ENCODE measurements around the gene FOXK2. TPM values are rescaled to one million over a fixed set of nuclear protein-coding genes. Genes with fewer than 3 reads are reported as not detected.
"Not testable (repeated sequence)": the region's sequence is repeated elsewhere in the genome, so short reads cannot be mapped to it uniquely, and the experiment has no call there.

FOXK2 gene
- total and polyA plus RNA-seq, 7 experiments from 2014 or later = 4.2 to 67.1 (median 42.3) TPM

DNA sequence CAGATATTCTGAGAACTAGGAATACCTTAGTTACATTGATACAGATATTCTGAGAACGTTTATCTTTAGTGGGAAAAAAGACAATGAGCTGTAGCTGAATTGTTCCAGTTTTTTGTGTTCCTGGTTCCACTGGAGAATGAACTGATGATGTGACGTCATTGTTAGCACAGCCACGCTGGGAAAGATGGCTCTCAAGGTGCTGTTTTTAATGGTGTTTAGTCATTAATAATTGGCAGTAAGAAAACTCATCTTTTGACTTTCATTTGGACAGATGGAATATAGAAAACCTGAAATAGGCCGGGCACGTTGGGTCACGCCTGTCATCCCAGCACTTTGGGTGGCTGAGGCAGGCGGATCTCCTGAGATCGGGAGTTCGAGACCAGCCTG lies 10.4 kb downstream of the FOXK2 start:
- Histone ChIP-seq H3K27ac (ENCODE audit: low read depth, low read length) (no peak overlapping the region), H3K4me3 (ENCODE audit: low read length) (no peak overlapping the region), H3K27me3 (ENCODE audit: control insufficient read depth in 2 of 2, insufficient read depth in 2 of 2, low read length in 2 of 2) (no peaks in the 10 kb centered on the region), H3K4me1 (ENCODE audit: control insufficient read depth in 2 of 2, insufficient read depth in 2 of 2, low read length in 2 of 2) (peaks cover 17 to 23% of the 10 kb centered on the region in 2 donors), H3K9me3 (ENCODE audit: control insufficient read depth in 2 of 3, low read length in 3 of 3) (no peaks in the 10 kb centered on the region), H3K36me3 (ENCODE audit: control insufficient read depth in 2 of 3, insufficient read depth in 3 of 3, low read length in 3 of 3) (no peaks in the 10 kb centered on the region)
- POLR2A ChIA-PET = no interaction called here
- Mint-ChIP-seq H3K27ac (no peak overlapping the region), H3K4me1 (peaks cover 52 to 71% (median 60%) of the 10 kb centered on the region in 7 donors), H3K36me3 (peaks cover 0 to 10% (median 3%) of the 10 kb centered on the region in 5 donors), H3K27me3 (no peaks in the 10 kb centered on the region), H3K4me3 (peak overlapping the region in 2 of 10 donors; percentile 1 to 41), H3K9me3 (no peaks in the 10 kb centered on the region)
- intact Hi-C loops (cut with micrococcal nuclease) = no loop called here
- no peak for DNase-seq
- ATAC-seq = no peak
- CTCF ChIA-PET = interaction anchor here (0.8 kb wide), 1 partner anchor 25 kb away, joined by 3 read pairs; no protein-coding TSS in a partner anchor

GRCh38 chr17:82531431-82531881 lies 11.9 kb downstream of the FOXK2 start:
- H3K4me3 Mint-ChIP-seq = peak overlapping the region in 7 of 10 donors; percentile 27 to 64 (median 45)
- CTCF ChIA-PET = interaction anchor here (0.5 kb wide), 1 partner anchor 572 kb away, joined by 3 read pairs; no protein-coding TSS in a partner anchor
- H3K27me3 Mint-ChIP-seq = no peaks in the 10 kb centered on the region
- no peak for ATAC-seq
- Histone ChIP-seq H3K4me3 (ENCODE audit: low read length) (no peak overlapping the region), H3K4me1 (ENCODE audit: control insufficient read depth in 2 of 2, insufficient read depth in 2 of 2, low read length in 2 of 2) (peaks cover 16 to 27% of the 10 kb centered on the region in 2 donors), H3K27ac (ENCODE audit: low read depth, low read length) (no peak overlapping the region), H3K9me3 (ENCODE audit: control insufficient read depth in 2 of 3, low read length in 3 of 3) (no peaks in the 10 kb centered on the region), H3K36me3 (ENCODE audit: control insufficient read depth in 2 of 3, insufficient read depth in 3 of 3, low read length in 3 of 3) (no peaks in the 10 kb centered on the region), H3K27me3 (ENCODE audit: control insufficient read depth in 2 of 2, insufficient read depth in 2 of 2, low read length in 2 of 2) (no peaks in the 10 kb centered on the region)
- no peaks in the 10 kb centered on the region for H3K9me3 Mint-ChIP-seq
- POLR2A ChIA-PET = no interaction called here
- intact Hi-C loops (cut with micrococcal nuclease) = no loop called here
- H3K36me3 Mint-ChIP-seq = peaks cover 0 to 12% (median 2%) of the 10 kb centered on the region in 5 donors
- H3K27ac Mint-ChIP-seq = peak overlapping the region in 6 of 9 donors; percentile 32 to 81 (median 48)
- H3K4me1 Mint-ChIP-seq = peaks cover 53 to 70% (median 66%) of the 10 kb centered on the region in 7 donors
- DNase-seq = no peak

- ATAC-seq (no peak), DNase-seq (no peak)
- Mint-ChIP-seq H3K27me3 (no peaks in the 10 kb centered on the region), H3K4me1 (peaks cover 51 to 73% (median 61%) of the 10 kb centered on the region in 7 donors), H3K27ac (peak overlapping the region in 6 of 9 donors; percentile 15 to 80 (median 64)), H3K9me3 (no peaks in the 10 kb centered on the region), H3K36me3 (peaks cover 0 to 12% (median 2%) of the 10 kb centered on the region in 5 donors), H3K4me3 (peak overlapping the region in 5 of 10 donors; percentile 13 to 43 (median 29))
- H3K27ac ChIP-seq (ENCODE audit: low read depth, low read length) = peak overlapping the region; percentile 8
- H3K27me3 ChIP-seq (ENCODE audit: control insufficient read depth in 2 of 2, insufficient read depth in 2 of 2, low read length in 2 of 2) = no peaks in the 10 kb centered on the region
- ChIA-PET CTCF (interaction anchor here (0.6 to 1.1 kb wide), 3 partner anchors 12 to 806 kb away, joined by 3 read pairs; no protein-coding TSS in a partner anchor), POLR2A (interaction anchor here (1.1 kb wide), 1 partner anchor 77 kb away, joined by 3 read pairs; no protein-coding TSS in a partner anchor)
- H3K4me3 ChIP-seq (ENCODE audit: low read length) = no peak overlapping the region
- H3K4me1 ChIP-seq (ENCODE audit: control insufficient read depth in 2 of 2, insufficient read depth in 2 of 2, low read length in 2 of 2) = peaks cover 12 to 19% of the 10 kb centered on the region in 2 donors
- no peaks in the 10 kb centered on the region for H3K9me3 ChIP-seq (ENCODE audit: control insufficient read depth in 2 of 3, low read length in 3 of 3)
- intact Hi-C loops (cut with micrococcal nuclease) = no loop called here
- no peaks in the 10 kb centered on the region for H3K36me3 ChIP-seq (ENCODE audit: control insufficient read depth in 2 of 3, insufficient read depth in 3 of 3, low read length in 3 of 3)
Observed at GRCh38 chr17:82534401-82534812, 14.9 kb downstream of the FOXK2 start.

DNA sequence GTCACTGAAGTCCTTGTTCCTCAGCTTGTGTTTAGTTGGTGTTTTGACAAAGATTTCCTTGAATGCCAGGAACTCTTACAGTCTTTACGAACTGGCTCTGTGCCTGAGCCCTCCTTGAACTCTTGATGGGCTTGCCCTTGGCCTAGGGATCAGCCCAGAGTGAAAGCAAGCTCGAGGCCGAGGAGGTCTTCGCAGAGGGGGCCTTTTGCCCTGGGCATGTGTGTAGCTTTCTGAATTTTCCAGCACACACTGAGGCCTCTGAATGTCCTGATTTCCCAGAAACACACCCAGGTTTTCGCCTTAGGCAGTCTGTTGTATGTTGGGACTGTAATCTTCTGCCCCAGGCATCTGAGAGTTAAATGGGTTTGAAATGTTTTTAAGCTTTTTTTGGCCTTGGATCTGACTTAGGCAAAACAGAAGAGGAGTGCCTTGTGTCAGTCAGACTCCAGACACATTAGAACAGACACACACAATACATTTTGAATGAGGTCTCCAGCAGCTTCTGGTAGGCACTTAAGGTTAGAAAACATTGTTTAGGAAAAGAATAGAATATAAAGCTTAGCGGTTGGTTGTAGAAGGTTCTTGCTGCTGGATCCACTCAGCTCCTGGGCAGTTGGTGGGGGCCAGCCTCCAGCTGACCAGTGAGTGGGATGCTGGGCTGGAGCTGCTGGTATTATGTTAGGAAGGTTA lies 17.1 kb downstream of the FOXK2 start:
- peaks cover 48 to 65% (median 54%) of the 10 kb centered on the region in 7 donors for H3K4me1 Mint-ChIP-seq
- H3K4me3 Mint-ChIP-seq = peak overlapping the region in 4 of 10 donors; percentile 28 to 55 (median 47)
- H3K27ac Mint-ChIP-seq = peak overlapping the region in 7 of 9 donors; percentile 65 to 80 (median 73)

DNA sequence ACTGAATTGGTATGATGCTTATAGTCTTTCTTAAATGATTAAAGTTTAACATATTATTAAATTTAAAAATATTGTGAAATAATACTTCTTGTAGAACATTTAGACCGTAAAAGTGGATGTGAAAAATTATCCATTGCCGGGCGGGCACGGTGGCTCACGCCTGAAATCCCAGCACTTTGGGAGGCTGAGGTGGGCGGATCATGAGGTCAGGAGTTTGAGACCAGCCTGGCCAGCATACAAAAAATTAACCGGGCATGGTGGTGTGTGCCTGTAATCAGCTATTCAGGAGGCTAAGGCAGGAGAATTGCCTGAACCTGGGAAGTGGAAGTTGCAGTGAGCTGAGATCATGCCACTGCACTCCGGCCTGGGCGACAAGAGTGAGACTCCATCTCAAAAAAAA lies 17.7 kb downstream of the FOXK2 start:
- Mint-ChIP-seq H3K36me3 (peaks cover 0 to 12% (median 0%) of the 10 kb centered on the region in 5 donors), H3K4me1 (peaks cover 48 to 65% (median 52%) of the 10 kb centered on the region in 7 donors), H3K27ac (peak overlapping the region in 2 of 9 donors; percentile 18 to 68)
- H3K9me3 ChIP-seq (ENCODE audit: control insufficient read depth in 2 of 3, low read length in 3 of 3); H3K27me3 Mint-ChIP-seq; H3K27me3 ChIP-seq (ENCODE audit: control insufficient read depth in 2 of 2, insufficient read depth in 2 of 2, low read length in 2 of 2); H3K36me3 ChIP-seq (ENCODE audit: control insufficient read depth in 2 of 3, insufficient read depth in 3 of 3, low read length in 3 of 3); DNase-seq; CTCF ChIA-PET; H3K4me3 ChIP-seq (ENCODE audit: low read length); H3K4me1 ChIP-seq (ENCODE audit: control insufficient read depth in 2 of 2, insufficient read depth in 2 of 2, low read length in 2 of 2); ATAC-seq; H3K9me3 Mint-ChIP-seq; H3K4me3 Mint-ChIP-seq; H3K27ac ChIP-seq (ENCODE audit: low read depth, low read length); intact Hi-C loops (cut with micrococcal nuclease): not testable (repeated sequence)
- POLR2A ChIA-PET = interaction anchor here (0.6 to 1.3 kb wide), 4 partner anchors 10 to 71 kb away, joined by 3 to 4 read pairs (median 4); no protein-coding TSS in a partner anchor

More for the DNA sequence above, 17.1 kb downstream of the FOXK2 start:
- CTCF ChIA-PET = interaction anchor here (0.6 to 1.1 kb wide), 3 partner anchors 10 to 213 kb away, joined by 3 read pairs; no protein-coding TSS in a partner anchor
- intact Hi-C loops (cut with micrococcal nuclease) = no loop called here
- Histone ChIP-seq H3K9me3 (ENCODE audit: control insufficient read depth in 2 of 3, low read length in 3 of 3) (no peaks in the 10 kb centered on the region), H3K36me3 (ENCODE audit: control insufficient read depth in 2 of 3, insufficient read depth in 3 of 3, low read length in 3 of 3) (no peaks in the 10 kb centered on the region), H3K27ac (ENCODE audit: low read depth, low read length) (no peak overlapping the region), H3K27me3 (ENCODE audit: control insufficient read depth in 2 of 2, insufficient read depth in 2 of 2, low read length in 2 of 2) (no peaks in the 10 kb centered on the region), H3K4me3 (ENCODE audit: low read length) (no peak overlapping the region), H3K4me1 (ENCODE audit: control insufficient read depth in 2 of 2, insufficient read depth in 2 of 2, low read length in 2 of 2) (peaks cover 4 to 8% of the 10 kb centered on the region in 2 donors)
- Mint-ChIP-seq H3K36me3 (peaks cover 0 to 12% (median 0%) of the 10 kb centered on the region in 5 donors), H3K27me3 (no peaks in the 10 kb centered on the region), H3K9me3 (no peaks in the 10 kb centered on the region)
- DNase-seq = no peak
- ATAC-seq = no peak
- POLR2A ChIA-PET = interaction anchor here (0.8 to 1.3 kb wide), 5 partner anchors 8 to 41 kb away, joined by 3 to 4 read pairs (median 3); no protein-coding TSS in a partner anchor

DNA sequence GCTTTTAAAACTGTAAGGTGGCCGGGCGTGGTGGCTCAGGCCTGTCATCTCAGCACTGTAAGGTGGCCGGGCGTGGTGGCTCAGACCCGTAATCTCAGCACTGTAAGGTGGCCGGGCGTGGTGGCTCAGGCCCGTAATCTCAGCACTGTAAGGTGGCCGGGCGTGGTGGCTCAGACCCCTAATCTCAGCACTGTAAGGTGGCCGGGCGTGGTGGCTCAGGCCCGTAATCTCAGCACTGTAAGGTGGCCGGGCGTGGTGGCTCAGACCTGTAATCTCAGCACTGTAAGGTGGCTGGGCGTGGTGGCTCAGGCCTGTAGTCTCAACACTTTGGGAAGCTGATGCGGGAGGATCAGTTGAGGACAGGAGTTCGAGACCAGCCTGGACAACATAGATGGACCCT lies 19.5 kb downstream of the FOXK2 start:
- POLR2A ChIA-PET; H3K4me1 ChIP-seq (ENCODE audit: control insufficient read depth in 2 of 2, insufficient read depth in 2 of 2, low read length in 2 of 2); DNase-seq; CTCF ChIA-PET; ATAC-seq; H3K36me3 ChIP-seq (ENCODE audit: control insufficient read depth in 2 of 3, insufficient read depth in 3 of 3, low read length in 3 of 3); intact Hi-C loops (cut with micrococcal nuclease); H3K4me3 ChIP-seq (ENCODE audit: low read length); H3K27ac Mint-ChIP-seq; H3K4me3 Mint-ChIP-seq; H3K9me3 ChIP-seq (ENCODE audit: control insufficient read depth in 2 of 3, low read length in 3 of 3); H3K27me3 Mint-ChIP-seq; H3K27ac ChIP-seq (ENCODE audit: low read depth, low read length); H3K9me3 Mint-ChIP-seq; H3K27me3 ChIP-seq (ENCODE audit: control insufficient read depth in 2 of 2, insufficient read depth in 2 of 2, low read length in 2 of 2): not testable (repeated sequence)
- peaks cover 0 to 12% (median 0%) of the 10 kb centered on the region in 5 donors for H3K36me3 Mint-ChIP-seq
- H3K4me1 Mint-ChIP-seq = peaks cover 43 to 71% (median 55%) of the 10 kb centered on the region in 7 donors
